ENCODE data around the gene LTB4R.

The LTB4R gene

DNA sequence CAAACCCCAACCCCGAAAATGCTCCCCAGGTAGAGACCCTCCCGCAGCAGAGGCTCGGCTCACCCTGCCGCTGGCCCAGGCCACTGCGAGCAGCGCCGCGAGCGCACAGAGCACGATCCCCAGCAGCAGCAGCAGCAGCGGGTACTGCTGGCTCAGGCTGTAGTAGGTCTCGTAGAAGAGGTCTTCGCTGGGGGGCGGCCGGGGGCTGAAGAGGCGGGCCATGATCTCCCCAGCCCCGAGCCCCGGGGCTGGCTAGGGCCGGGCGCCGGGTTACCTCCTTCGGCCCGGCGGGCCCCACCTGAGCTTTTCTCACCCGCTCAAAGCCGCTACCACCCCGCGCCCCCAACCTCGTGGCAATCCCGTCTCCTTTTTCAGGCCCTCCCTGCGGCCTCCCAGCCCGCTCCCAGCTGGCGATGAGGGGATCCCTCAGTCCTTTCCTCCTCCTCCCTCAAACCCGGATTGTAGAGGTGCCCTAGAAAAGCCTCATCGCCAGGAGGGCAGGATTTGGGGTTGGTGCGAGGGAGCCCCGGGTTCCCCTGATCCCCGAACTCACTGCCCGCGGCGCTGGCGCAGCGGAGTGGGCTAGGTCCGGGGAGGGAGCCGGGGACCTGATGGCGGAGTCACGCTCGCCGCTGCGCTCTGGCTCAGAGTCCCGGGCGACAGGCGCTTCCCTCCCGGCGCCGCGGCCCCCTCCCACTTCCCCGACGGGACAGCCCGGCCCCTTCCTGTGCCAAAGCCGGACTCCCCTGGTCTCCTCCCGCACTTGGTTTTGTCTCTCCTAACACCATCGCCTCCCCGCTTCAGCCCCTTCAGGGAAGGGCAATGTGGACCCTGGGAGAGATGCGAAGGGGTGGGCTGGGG lies 23.4 kb downstream of the LTB4R start, which contains the start of gene ADCY4:
ADCY4 (minus strand) TSS at position 641 of the 861 bp plus-strand sequence; CDS start at position 222, 419 bp downstream.
- TF ChIP-seq, protein P1, sequence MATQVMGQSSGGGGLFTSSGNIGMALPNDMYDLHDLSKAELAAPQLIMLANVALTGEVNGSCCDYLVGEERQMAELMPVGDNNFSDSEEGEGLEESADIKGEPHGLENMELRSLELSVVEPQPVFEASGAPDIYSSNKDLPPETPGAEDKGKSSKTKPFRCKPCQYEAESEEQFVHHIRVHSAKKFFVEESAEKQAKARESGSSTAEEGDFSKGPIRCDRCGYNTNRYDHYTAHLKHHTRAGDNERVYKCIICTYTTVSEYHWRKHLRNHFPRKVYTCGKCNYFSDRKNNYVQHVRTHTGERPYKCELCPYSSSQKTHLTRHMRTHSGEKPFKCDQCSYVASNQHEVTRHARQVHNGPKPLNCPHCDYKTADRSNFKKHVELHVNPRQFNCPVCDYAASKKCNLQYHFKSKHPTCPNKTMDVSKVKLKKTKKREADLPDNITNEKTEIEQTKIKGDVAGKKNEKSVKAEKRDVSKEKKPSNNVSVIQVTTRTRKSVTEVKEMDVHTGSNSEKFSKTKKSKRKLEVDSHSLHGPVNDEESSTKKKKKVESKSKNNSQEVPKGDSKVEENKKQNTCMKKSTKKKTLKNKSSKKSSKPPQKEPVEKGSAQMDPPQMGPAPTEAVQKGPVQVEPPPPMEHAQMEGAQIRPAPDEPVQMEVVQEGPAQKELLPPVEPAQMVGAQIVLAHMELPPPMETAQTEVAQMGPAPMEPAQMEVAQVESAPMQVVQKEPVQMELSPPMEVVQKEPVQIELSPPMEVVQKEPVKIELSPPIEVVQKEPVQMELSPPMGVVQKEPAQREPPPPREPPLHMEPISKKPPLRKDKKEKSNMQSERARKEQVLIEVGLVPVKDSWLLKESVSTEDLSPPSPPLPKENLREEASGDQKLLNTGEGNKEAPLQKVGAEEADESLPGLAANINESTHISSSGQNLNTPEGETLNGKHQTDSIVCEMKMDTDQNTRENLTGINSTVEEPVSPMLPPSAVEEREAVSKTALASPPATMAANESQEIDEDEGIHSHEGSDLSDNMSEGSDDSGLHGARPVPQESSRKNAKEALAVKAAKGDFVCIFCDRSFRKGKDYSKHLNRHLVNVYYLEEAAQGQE (IDR thresholded peaks at IDR 0.05; ENCODE audit: insufficient read depth in 1 of 2, low read depth in 2 of 2, low read length in 2 of 2): no peak
- TF ChIP-seq TAF1 (IDR thresholded peaks at IDR 0.05; ENCODE audit: borderline replicate concordance, insufficient read depth, low read length) (no peak), SIN3A (IDR thresholded peaks at IDR 0.05; ENCODE audit: borderline replicate concordance, insufficient read depth, low read length) (no peak)

DNA sequence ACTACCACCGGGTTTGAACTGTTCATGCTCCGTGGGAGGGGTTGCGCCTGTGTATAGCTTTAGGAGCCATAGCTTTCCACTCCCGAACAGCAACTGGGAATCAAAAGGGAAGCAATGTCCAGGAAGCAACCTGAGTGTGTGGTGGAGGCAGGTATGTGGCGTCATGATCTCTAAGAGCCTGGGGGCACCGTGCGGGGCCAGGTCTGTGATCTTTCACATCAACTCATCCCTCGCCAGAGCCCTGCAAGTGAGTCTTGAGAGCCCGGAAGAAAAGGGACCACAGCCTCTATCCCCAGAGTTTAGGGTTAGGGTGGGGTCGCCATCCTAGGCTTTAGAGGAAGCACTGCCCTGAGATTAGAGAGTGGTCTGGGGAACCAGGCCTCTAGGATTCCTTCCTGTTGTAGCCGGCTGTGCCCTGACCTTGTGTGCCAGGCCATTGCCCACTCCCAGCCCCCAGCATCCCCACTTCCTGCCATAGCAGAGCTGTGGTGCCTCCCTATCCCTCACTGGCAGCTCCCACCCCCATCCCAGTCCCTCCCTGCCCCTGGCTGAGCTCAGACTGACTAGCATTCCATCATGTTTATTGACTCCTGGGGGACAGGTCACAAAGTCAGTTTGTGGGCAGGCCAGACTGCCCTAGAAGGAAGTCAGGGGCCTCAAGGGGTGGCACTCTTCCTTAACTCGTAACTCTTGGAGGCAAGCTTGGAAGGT lies 24.3 kb downstream of the LTB4R start:
- no peak for TF ChIP-seq POLR2AphosphoS5 (IDR thresholded peaks at IDR 0.05; ENCODE audit: low read depth, low read length)
- no peak for TF ChIP-seq FOXP2 (optimal IDR thresholded peaks at IDR 0.05; ENCODE audit: borderline replicate concordance, extremely low read depth, extremely low read length, insufficient read depth)
- TF ChIP-seq SIN3A (IDR thresholded peaks at IDR 0.05; ENCODE audit: borderline replicate concordance, insufficient read depth, low read length): no peak
- TF ChIP-seq TAF1 (IDR thresholded peaks at IDR 0.05; ENCODE audit: borderline replicate concordance, insufficient read depth, low read length): no peak
- TF ChIP-seq, protein P1 (IDR thresholded peaks at IDR 0.05; ENCODE audit: insufficient read depth in 1 of 2, low read depth in 2 of 2, low read length in 2 of 2): no peak

DNA sequence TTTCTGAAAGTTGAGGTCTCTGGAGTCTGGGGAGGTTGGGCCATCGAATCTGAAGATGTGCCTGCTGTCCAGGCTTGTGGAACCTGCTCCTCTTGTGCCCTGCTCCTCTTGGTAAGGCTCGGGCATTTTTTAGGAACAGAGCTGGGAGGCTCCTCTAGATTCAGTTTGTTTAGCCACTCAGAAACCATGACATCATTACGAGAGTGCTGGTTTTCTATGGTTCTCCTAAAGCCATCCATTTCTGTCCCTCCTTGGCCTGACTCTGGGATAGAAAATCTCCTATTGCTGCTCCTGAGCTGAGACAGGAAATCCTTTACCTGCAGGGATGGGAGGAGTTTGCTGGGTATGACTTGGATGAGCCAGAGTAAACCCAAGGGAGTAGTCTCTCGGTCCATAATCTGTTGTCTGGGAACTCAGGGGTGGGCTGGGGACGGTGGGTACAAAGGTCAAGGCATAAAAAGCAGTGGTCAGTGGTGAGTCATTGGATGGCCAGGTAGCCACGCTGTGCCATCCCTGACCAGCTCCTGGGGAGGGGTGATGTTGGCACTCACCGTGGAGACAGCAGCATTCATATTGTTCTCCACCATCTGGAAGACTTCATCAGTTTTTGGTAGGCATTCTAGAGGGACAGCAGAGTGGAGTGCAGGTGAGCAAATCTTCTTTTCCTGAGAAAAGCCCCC lies 26.0 kb downstream of the LTB4R start:
- TF ChIP-seq FOXP2 (optimal IDR thresholded peaks at IDR 0.05; ENCODE audit: borderline replicate concordance, extremely low read depth, extremely low read length, insufficient read depth) (no peak), SIN3A (IDR thresholded peaks at IDR 0.05; ENCODE audit: borderline replicate concordance, insufficient read depth, low read length) (no peak)
- TF ChIP-seq, protein P1 (IDR thresholded peaks at IDR 0.05; ENCODE audit: insufficient read depth in 1 of 2, low read depth in 2 of 2, low read length in 2 of 2): no peak

DNA sequence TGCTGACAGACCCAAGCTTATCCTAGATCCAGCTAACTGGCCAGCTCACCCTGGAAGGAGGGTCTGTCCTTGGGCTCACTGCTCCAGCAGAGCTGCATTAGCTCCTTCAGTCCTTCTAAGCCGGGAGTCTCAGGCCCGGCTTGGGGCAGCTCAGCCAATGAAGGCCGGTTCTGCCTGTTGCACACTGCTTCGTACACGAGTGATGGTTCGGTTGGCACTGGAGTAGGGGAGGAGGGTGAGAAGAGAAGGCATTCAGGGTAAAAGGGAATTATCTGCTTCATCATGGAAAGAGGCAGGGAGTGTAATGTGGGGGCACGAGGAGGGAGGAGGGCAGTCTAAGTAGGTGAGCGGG lies 26.5 kb downstream of the LTB4R start:
- TF ChIP-seq FOXP2 (optimal IDR thresholded peaks at IDR 0.05; ENCODE audit: borderline replicate concordance, extremely low read depth, extremely low read length, insufficient read depth): no peak
- no peak for TF ChIP-seq POLR2AphosphoS5 (IDR thresholded peaks at IDR 0.05; ENCODE audit: low read depth, low read length)
- TF ChIP-seq, protein P1 (IDR thresholded peaks at IDR 0.05; ENCODE audit: insufficient read depth in 1 of 2, low read depth in 2 of 2, low read length in 2 of 2): no peak
- TF ChIP-seq TAF1 (IDR thresholded peaks at IDR 0.05; ENCODE audit: borderline replicate concordance, insufficient read depth, low read length): no peak
- no peak for TF ChIP-seq SIN3A (IDR thresholded peaks at IDR 0.05; ENCODE audit: borderline replicate concordance, insufficient read depth, low read length)

All from PFSK-1 (cell line).